ENCODE results near the gene HOXD1.

The HOXD1 gene

DNA sequence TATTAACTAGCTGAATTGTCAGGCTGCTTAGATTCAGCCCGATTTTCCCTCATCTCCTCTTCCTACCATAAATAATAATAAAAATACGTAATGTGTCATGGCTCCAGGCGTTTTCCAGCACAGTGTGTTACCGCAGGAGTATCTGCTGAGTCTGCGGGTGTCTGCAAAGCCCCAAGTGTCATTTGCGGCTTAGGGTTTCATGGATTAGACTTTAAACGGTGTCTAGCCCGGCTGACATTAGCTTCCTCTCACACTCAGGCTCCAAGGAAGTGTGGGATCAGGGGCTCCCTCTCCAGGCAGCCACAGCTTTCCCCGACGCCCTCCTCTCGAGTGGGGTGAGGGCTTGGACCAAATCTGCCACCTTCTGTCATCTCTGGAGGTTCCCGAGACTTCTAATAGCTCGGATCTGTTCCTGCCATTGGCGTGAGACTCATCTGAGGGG, 14.1 kb upstream of the HOXD1 start:
- H3K27ac ChIP-seq: no peak overlapping the region
- no peaks in the 10 kb centered on the region for H3K9me3 ChIP-seq (ENCODE audit: control insufficient read depth, low read length)
- H3K79me2 ChIP-seq: no peaks in the 10 kb centered on the region
- no peak for TF ChIP-seq CTCF (IDR thresholded peaks at IDR 0.05)
- H3K4me3 ChIP-seq (ENCODE audit: low read depth, low read length): no peak overlapping the region
- H3K4me1 ChIP-seq: no peaks in the 10 kb centered on the region
- no peak overlapping the region for H3K4me2 ChIP-seq (ENCODE audit: low read length)
- no peak overlapping the region for H3K9ac ChIP-seq
- no peaks in the 10 kb centered on the region for H3K36me3 ChIP-seq (ENCODE audit: control insufficient read depth, insufficient read depth, low read length)
- no peak overlapping the region for H2AFZ ChIP-seq
- peaks cover 26% of the 10 kb centered on the region for H3K27me3 ChIP-seq (ENCODE audit: control insufficient read depth, insufficient read depth, low read length)

DNA sequence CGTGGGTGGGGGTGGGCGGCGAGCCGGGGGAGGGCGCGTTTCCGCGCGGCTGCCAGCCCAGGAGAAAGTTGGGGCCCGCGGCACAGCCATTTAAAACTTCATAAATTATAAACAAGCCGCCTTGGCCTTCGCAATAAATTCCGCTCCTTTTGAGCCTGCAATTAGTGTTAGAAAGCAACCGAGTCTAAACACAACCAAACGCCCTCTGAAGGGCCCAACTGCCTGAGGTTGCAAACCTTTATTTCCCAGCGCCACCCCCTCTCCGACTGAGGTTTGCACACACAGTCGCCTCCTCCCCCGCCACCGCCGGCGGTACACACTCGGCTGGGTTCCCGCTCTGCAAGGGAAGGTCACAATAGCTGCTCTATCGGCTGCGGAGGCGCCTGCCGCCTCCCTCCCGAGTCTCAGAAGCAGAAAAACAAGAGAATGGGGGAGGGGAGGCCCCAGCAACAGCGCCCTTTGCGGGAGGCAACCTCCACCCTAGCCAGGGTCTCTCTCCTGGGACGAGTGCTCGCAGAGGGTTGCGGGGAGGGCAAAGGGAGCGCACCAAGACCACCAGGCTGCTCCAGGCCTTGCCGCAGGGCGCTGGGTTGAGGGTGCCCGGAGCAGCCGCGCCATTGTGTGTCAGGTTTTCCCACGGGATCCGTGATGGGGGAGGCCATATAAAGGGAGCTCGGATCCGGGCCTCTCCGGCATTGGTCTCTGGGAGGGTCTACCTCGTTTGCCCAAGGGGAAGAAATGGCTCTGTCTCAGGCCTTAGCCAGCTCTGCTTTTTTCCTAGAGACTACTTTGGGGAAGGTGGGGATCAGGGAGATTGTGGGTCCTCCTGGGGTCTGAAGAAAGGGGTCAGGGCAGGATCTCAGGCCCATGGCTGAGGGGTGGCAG, 13.4 kb upstream of the HOXD1 start:
- Histone ChIP-seq H3K4me1 (no peaks in the 10 kb centered on the region), H3K27me3 (ENCODE audit: control insufficient read depth, insufficient read depth, low read length) (peaks cover 28% of the 10 kb centered on the region), H3K4me3 (ENCODE audit: low read depth, low read length) (no peak overlapping the region), H3K4me2 (ENCODE audit: low read length) (no peak overlapping the region), H2AFZ (peak overlapping the region; percentile 3), H3K27ac (no peak overlapping the region), H3K9me3 (ENCODE audit: control insufficient read depth, low read length) (no peaks in the 10 kb centered on the region), H3K79me2 (no peaks in the 10 kb centered on the region), H3K36me3 (ENCODE audit: control insufficient read depth, insufficient read depth, low read length) (no peaks in the 10 kb centered on the region), H3K9ac (no peak overlapping the region)
- no peak for TF ChIP-seq CTCF (IDR thresholded peaks at IDR 0.05)

DNA sequence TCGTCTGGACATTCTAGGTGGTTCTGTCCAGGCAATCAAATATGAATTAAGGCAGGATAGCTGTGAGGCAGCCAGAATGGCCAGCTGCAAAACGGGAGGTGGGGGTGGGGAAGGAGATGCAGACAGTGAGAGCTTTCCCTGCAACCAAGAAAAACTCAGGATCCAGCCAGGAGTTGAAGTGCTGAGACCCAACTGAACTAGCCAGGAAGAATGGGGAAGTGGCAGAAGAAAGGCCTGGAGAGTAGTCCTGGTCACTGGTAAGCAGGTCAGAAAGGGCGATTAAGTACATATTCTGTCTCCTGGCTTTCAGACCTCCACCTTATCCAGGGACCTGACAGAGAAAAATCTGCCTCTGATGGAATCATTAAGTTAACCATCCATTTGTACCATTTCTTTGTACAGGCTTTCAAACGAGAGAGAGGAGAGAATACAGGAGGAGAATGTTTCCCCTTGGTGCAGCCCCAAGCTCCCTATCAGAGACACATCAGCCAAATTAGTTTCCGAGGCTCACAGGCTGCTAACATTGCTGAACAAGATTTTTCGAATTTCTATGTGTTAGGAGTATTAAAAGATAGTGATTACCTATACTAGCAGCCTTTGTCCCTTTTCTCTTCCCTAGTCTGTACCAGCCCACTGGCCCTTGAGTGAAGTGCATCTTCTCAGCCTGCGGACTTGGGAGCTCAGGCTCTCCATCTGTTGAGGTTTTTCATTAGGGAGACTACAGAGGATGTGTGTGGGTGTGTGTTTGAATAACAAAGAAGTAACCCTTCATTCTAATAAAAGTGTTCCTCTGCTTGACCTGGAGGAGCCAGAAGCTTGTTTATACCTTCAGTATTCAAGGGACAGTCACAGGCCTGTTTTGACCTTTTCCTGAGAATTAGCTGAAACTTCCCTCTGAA, 12.5 kb upstream of the HOXD1 start:
- no peak overlapping the region for H3K27ac ChIP-seq
- H3K4me3 ChIP-seq (ENCODE audit: low read depth, low read length): no peak overlapping the region
- no peaks in the 10 kb centered on the region for H3K36me3 ChIP-seq (ENCODE audit: control insufficient read depth, insufficient read depth, low read length)
- no peaks in the 10 kb centered on the region for H3K79me2 ChIP-seq
- H3K27me3 ChIP-seq (ENCODE audit: control insufficient read depth, insufficient read depth, low read length): peaks cover 26% of the 10 kb centered on the region
- TF ChIP-seq CTCF (IDR thresholded peaks at IDR 0.05): no peak
- no peaks in the 10 kb centered on the region for H3K9me3 ChIP-seq (ENCODE audit: control insufficient read depth, low read length)
- no peak overlapping the region for H2AFZ ChIP-seq
- no peak overlapping the region for H3K9ac ChIP-seq
- no peak overlapping the region for H3K4me2 ChIP-seq (ENCODE audit: low read length)
- no peaks in the 10 kb centered on the region for H3K4me1 ChIP-seq

DNA sequence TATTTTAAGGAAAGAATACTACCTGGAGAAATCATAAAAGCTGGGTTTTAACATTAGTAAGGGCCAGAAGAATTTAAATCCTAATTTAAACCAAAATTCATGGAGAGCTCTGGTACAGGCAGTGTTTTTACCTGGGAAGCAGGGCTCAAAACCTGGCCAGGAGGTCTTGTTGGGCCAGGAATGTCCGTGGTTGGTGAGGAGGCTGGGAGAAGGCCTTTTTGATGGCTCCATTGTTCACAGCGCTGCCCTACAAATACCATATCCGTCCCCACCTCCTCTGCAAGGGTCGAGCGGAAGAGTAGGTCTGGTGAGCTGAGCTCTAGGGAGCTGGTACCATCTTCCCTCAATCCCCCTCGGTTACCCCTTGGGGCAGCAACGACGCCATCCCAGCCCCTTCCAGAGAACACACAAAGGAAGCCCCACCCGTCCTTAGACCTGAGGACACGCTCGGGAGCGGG, 10.9 kb upstream of the HOXD1 start:
- Histone ChIP-seq H3K79me2 (no peaks in the 10 kb centered on the region), H3K9ac (no peak overlapping the region), H3K4me1 (no peaks in the 10 kb centered on the region), H3K4me2 (ENCODE audit: low read length) (peak overlapping the region; percentile 43), H2AFZ (no peak overlapping the region), H3K36me3 (ENCODE audit: control insufficient read depth, insufficient read depth, low read length) (no peaks in the 10 kb centered on the region), H3K4me3 (ENCODE audit: low read depth, low read length) (no peak overlapping the region), H3K9me3 (ENCODE audit: control insufficient read depth, low read length) (no peaks in the 10 kb centered on the region), H3K27me3 (ENCODE audit: control insufficient read depth, insufficient read depth, low read length) (peaks cover 16% of the 10 kb centered on the region), H3K27ac (no peak overlapping the region)
- no peak for TF ChIP-seq CTCF (IDR thresholded peaks at IDR 0.05)
